Measurements from ENCODE around the gene SRGAP1.
"Not testable (repeated sequence)": the region's sequence is repeated elsewhere in the genome, so short reads cannot be mapped to it uniquely, and the experiment has no call there.

SRGAP1 gene

DNA sequence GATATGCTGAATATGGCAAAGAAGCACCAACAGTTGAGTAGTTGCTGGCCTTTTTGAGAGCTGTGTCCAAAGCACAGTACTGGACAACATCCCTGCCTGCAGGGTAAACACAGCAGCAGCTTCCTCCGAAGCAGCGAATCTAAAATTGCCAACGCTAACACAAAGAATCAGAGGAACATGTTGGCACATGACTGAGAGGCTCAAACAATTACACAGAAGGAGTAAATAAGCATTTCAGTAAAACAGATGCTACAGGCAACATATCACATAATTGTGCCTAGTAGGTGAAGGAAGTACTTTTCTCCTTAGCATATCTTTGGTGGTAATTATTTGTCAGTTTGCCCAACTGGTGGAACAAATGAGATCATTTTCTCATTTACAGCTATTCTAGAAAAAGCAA, 325.5 kb downstream of the SRGAP1 start:
- DNase-seq (ENCODE audit: low read depth in 2 of 2) = no peak

DNA sequence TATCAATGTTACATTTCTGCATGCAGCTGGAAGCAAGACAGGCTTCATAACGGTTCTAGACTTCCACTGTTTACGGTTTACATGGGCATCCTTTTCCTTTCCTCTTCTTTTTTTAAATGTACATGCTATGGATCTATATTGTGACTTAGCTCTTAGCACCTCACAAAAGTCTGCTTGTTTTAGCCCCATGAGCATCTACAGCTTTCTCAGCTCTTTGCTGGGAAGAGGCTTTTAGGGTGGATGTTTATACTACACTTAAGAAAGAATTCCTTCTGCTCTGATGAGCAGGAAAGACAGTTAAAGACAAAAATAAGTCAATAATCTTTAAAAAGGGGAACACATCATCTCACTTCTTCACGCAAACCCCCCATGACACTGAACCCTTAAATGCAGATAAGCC, 326.2 kb downstream of the SRGAP1 start:
- DNase-seq (ENCODE audit: low read depth in 2 of 2) = no peak

DNA sequence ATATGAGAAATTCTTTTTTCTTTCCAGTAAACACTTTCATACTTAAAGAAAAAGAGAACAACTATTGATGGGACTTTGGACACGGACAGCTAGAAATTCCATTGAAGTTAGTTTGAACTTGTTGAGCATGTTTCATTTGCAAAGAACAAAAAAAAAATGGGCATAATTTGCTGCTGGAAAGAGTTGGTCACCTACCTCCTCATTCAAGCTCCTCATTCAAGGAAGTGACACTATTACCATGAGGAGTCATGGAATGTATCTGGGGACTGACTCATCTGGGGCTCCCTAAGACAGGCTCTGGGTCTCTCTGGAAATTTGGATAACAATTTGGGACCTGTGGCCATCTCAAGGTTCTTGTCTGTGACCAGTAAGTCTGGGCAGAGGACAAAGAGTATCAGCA, 327.2 kb downstream of the SRGAP1 start:
- DNase-seq (ENCODE audit: low read depth in 2 of 2) = no peak

- DNase-seq (ENCODE audit: low read depth in 2 of 2) = no peak
These were observed 327.9 kb downstream of the SRGAP1 start for GRCh38 chr12:64172143-64172970.

GRCh38 chr12:64173456-64173855, 329.0 kb downstream of the SRGAP1 start:
- no peak for DNase-seq (ENCODE audit: low read depth in 2 of 2)

GRCh38 chr12:64175254-64175945, 330.9 kb downstream of the SRGAP1 start:
- DNase-seq (ENCODE audit: low read depth in 2 of 2) = no peak

DNA sequence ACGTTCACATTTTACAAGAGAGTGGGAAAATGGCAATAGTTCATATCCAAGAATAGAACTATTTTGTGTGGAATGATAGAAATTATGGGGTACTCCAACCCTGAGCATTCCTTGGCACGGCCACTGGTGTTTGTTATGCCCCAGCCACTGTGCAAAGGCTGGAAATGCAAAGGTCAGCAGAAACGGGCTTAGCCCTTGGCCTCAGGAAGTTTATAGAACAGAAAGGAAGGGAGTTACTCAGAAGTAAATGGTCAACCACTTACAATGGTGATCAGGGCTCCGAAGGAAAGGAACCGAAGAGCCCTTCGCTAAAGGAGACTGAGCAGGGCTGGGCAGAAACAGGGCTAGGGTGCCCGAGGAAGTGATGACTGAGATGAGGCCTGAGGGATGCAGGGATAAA, 332.5 kb downstream of the SRGAP1 start:
- DNase-seq (ENCODE audit: low read depth in 2 of 2) = no peak

DNA sequence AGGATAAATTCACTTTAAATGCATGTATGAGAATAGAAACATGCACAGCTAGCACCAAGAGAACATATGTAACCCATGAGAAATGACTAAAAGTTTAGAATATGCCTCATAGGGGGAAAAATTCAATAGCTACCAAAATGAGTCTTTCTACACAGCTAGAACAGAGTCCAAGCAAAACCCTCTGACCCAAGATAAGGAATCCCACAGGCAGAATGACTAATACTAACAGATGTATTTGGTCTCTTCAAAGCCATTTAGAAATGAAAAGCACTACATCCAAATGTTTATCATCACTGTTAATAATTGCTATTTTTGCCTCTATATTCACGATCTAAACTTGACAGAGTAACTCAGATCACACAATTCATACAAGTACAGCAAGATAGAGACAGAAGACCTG, 333.6 kb downstream of the SRGAP1 start:
- DNase-seq (ENCODE audit: low read depth in 2 of 2) = no peak

- no peak for DNase-seq (ENCODE audit: low read depth in 2 of 2)
These were observed 336.5 kb downstream of the SRGAP1 start for GRCh38 chr12:64180951-64181350.

DNA sequence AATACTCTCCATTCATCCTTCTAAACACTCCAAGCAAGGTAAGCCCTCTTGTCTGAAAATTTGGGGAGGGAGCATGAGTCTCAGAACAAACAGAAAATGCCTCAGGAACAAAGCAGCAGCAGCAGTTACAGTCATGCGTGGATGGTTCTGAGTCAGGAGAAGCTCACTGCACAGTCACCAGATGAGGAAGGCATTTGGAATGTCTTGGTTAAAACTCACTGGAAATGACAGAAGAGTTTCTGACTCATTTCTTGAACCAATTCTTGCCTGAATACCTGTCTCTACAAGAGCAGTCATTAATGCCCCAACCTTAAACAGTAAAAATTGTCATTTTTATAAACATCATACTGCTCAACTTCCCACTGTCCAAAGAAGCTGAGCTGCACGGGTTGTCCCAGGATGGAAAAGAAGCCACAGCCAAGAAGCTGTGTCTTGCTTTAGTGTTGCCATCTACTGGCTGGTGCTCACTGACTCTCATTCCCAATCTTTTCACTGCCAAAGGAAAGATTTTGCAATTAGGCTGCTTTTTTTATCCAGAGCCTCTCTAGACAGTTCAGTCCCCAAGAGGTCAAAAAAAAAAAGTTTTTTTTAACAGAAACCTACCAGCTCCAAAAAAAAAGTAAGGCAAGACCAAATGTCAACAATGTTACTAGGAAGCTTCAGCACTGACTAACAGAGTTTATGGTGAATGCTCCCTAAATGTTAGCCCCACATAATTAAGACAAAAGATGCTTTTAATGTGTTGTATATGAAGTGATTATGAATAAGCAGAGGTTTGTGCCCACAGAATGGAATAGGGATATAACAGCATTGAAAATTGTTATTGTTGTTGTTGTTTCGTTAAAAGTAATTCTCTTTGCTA, 337.2 kb downstream of the SRGAP1 start:
- no peak for DNase-seq (ENCODE audit: low read depth in 2 of 2)

DNA sequence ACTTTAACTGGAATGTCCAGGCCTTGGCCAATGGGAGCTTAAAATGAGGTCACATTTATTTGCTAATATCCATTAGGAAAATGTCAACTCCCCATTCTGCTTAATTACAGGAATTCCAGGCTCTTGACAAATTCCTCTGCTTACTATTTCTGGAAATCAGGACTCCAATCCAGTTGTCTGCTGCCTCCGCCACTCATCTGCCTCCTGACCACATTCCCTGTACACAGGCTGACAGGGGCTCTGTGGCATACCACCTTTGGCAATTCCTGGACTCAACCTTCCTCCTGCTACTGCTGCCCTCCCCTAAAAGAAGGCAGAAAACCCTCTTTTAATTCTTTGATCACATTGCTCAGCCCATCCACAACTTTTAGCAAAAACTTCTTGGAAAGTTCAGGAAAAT, 339.7 kb downstream of the SRGAP1 start:
- no peak for DNase-seq (ENCODE audit: low read depth in 2 of 2)

DNA sequence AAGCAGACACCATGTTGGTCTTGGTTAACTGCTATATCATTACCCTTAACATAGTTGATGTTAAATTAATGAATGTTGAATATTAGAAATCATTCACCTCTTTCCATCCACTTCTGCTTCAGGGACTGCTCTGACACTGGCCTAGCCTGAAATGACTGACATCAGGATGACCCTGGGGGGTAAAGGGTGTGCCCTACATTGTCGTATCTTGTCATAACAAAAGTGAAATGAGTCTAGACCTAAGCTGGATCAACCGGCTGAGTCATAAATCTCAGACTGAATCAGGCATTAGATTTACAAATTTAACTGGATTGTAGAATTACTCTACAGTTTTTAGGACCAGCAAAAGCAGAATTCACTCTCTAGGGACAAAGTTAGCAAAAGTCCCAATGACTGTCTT, 342.3 kb downstream of the SRGAP1 start:
- no peak for DNase-seq (ENCODE audit: low read depth in 2 of 2)

DNA sequence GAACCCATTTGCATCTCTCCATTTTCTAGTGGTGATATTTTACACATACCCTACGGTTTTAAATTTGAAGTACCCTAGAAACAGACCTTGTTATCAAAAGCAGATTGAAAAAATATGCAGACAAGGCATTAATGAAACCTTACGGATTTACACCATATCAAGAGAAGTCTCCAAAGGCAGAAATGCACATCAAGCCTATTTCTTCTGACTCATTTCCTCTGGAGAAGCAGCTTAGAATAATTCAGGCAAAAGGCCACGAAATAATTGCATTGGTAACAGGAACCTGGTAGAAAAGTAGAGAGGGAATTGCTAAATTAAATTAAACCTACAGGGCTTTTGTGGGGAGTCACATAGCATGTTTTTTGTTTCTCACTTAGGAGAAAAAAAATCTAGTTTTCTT, 342.9 kb downstream of the SRGAP1 start:
- DNase-seq (ENCODE audit: low read depth in 2 of 2) = no peak

- DNase-seq (ENCODE audit: low read depth in 2 of 2) = no peak
These were observed 343.3 kb downstream of the SRGAP1 start for GRCh38 chr12:64187794-64188193.

- no peak for DNase-seq (ENCODE audit: low read depth in 2 of 2)
These were observed 345.0 kb downstream of the SRGAP1 start for GRCh38 chr12:64189530-64189929.

GRCh38 chr12:64190140-64190539, 345.6 kb downstream of the SRGAP1 start:
- no peak for DNase-seq (ENCODE audit: low read depth in 2 of 2)

GRCh38 chr12:64192644-64193444, 348.3 kb downstream of the SRGAP1 start:
- no peak for DNase-seq (ENCODE audit: low read depth in 2 of 2)

GRCh38 chr12:64193931-64194330, 349.4 kb downstream of the SRGAP1 start:
- DNase-seq (ENCODE audit: low read depth in 2 of 2) = no peak

GRCh38 chr12:64194333-64195149, 350.0 kb downstream of the SRGAP1 start:
- DNase-seq (ENCODE audit: low read depth in 2 of 2) = no peak

DNA sequence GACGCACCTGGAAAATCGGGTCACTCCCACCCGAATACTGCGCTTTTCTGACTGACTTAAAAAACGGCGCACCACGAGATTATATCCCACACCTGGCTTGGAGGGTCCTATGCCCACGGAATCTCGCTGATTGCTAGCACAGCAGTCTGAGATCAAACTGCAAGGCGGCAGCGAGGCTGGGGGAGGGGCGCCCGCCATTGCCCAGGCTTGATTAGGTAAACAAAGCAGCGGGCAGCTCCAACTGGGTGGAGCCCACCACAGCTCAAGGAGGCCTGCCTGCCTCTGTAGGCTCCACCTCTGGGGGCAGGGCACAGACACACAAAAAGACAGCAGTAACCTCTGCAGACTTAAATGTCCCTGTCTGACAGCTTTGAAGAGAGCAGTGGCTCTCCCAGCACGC, 351.3 kb downstream of the SRGAP1 start:
- not testable (repeated sequence) for DNase-seq (ENCODE audit: low read depth in 2 of 2)

DNA sequence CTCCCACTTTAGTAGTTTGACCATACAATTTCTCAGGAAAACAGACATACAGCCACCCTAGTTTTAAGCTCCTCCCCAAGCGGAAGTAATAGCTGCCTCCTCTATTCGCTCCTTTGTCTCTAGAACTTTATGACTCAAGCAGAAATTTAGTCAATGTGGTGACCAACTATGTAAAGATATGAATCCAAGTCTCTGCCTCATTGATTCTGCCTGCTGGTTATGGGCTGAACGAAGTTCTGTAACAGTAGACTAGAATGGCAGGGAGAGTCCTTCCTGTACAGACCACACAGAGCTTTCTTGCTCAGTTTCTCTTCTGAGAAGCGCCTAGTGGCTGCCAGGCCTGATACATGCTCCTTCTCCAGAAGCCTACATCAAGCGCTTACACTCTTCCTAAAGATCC, 358.5 kb downstream of the SRGAP1 start:
- DNase-seq (ENCODE audit: low read depth in 2 of 2) = no peak

Data from stimulated activated CD8-positive, alpha-beta memory T cell treated with anti-CD3 and anti-CD28 coated beads, Interleukin-2, amount 100 ng/mL, for 1 hour (primary cell).